ENCODE data around the gene ZNF683. TPM values are rescaled to one million over a fixed set of nuclear protein-coding genes. Genes with fewer than 3 reads are reported as not detected.

The ZNF683 gene
- total and polyA plus RNA-seq, 2 experiments from 2014 or later, result not detected

DNA sequence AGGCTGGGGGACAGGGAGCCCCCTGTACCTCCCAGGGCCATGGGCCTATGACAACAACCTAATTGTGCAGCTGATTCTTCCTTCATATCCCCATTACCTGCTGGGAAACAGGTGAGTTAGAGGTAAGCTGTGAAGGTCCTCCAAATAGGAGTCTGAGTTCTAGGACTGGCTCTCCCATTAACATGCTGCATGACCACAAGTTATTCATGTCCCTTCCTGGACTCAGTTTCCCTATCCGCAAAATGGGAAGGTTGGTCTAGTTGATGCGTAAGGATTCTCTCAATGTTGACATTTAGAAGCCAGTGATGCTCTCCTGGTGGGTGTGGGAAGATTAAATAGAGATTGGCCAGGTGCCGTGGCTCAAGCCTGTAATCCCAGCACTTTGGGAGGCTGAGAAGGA is 4.1 kb downstream of the ZNF683 start:
- no peak overlapping the region for H3K27ac ChIP-seq (ENCODE audit: low read depth)
- ATAC-seq (no peak), DNase-seq (ENCODE audit: low spot score) (no peak)
- H4K20me1 ChIP-seq (replicated peaks; ENCODE audit: insufficient read depth), result no peaks in the 10 kb centered on the region
- Mint-ChIP-seq H3K4me1 (peaks cover 5% of the 10 kb centered on the region; the same call in 2 of the 3 replicates), H3K9me3 (no peaks in the 10 kb centered on the region), H3K4me3 (no peak overlapping the region; the same call in 2 of the 3 replicates), H3K36me3 (ENCODE audit: low read depth) (no peaks in the 10 kb centered on the region), H3K27me3 (ENCODE audit: insufficient read depth, low read depth, poor library complexity) (peaks cover 11% of the 10 kb centered on the region), H3K27ac (no peak overlapping the region)
- H2AFZ ChIP-seq, result no peak overlapping the region
- H3F3A ChIP-seq (replicated peaks; ENCODE audit: low read depth), result 0 out of 2 replicates have a peak, but pooled peaks cover 3% of the 10 kb centered on the region
- H3K36me3 ChIP-seq (ENCODE audit: insufficient read depth), result no peaks in the 10 kb centered on the region
- H3K4me1 ChIP-seq (ENCODE audit: insufficient read depth), result no peaks in the 10 kb centered on the region
- no peak overlapping the region for H3K4me2 ChIP-seq
- H3K79me2 ChIP-seq (replicated peaks; ENCODE audit: insufficient read depth), result no peaks in the 10 kb centered on the region
- H3K27me3 ChIP-seq (ENCODE audit: insufficient read depth), result 0 out of 2 replicates have a peak, but pooled peaks cover 10% of the 10 kb centered on the region
- no peaks in the 10 kb centered on the region for H3K9me2 ChIP-seq (ENCODE audit: insufficient read depth)
- no peak overlapping the region for H3K4me3 ChIP-seq
- TF ChIP-seq, protein P1, sequence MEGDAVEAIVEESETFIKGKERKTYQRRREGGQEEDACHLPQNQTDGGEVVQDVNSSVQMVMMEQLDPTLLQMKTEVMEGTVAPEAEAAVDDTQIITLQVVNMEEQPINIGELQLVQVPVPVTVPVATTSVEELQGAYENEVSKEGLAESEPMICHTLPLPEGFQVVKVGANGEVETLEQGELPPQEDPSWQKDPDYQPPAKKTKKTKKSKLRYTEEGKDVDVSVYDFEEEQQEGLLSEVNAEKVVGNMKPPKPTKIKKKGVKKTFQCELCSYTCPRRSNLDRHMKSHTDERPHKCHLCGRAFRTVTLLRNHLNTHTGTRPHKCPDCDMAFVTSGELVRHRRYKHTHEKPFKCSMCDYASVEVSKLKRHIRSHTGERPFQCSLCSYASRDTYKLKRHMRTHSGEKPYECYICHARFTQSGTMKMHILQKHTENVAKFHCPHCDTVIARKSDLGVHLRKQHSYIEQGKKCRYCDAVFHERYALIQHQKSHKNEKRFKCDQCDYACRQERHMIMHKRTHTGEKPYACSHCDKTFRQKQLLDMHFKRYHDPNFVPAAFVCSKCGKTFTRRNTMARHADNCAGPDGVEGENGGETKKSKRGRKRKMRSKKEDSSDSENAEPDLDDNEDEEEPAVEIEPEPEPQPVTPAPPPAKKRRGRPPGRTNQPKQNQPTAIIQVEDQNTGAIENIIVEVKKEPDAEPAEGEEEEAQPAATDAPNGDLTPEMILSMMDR (conservative IDR thresholded peaks at IDR 0.05; ENCODE audit: low read depth in 2 of 2), result no peak
- TF ChIP-seq REST (IDR thresholded peaks at IDR 0.05; ENCODE audit: unreplicated experiment) (no peak), EZH2phosphoT487 (IDR thresholded peaks at IDR 0.05; ENCODE audit: unreplicated experiment) (no peak), ZNF114 (CRISPR knock-in tag; IDR thresholded peaks at IDR 0.05) (no peak), STAT1 (IDR thresholded peaks at IDR 0.05; ENCODE audit: unreplicated experiment) (no peak), EZH2 (IDR thresholded peaks at IDR 0.05; ENCODE audit: low read depth, unreplicated experiment) (no peak), POLR2AphosphoS5 (IDR thresholded peaks at IDR 0.05; ENCODE audit: low read depth) (no peak), ZNF331 (CRISPR knock-in tag; IDR thresholded peaks at IDR 0.05; ENCODE audit: low read depth) (no peak), CREB1 (CRISPR knock-in tag; IDR thresholded peaks at IDR 0.05; ENCODE audit: low read depth) (no peak), NANOG (IDR thresholded peaks at IDR 0.05; ENCODE audit: borderline replicate concordance) (no peak), JUNB (IDR thresholded peaks at IDR 0.05; ENCODE audit: unreplicated experiment) (no peak)
- TF ChIP-seq, protein P2, sequence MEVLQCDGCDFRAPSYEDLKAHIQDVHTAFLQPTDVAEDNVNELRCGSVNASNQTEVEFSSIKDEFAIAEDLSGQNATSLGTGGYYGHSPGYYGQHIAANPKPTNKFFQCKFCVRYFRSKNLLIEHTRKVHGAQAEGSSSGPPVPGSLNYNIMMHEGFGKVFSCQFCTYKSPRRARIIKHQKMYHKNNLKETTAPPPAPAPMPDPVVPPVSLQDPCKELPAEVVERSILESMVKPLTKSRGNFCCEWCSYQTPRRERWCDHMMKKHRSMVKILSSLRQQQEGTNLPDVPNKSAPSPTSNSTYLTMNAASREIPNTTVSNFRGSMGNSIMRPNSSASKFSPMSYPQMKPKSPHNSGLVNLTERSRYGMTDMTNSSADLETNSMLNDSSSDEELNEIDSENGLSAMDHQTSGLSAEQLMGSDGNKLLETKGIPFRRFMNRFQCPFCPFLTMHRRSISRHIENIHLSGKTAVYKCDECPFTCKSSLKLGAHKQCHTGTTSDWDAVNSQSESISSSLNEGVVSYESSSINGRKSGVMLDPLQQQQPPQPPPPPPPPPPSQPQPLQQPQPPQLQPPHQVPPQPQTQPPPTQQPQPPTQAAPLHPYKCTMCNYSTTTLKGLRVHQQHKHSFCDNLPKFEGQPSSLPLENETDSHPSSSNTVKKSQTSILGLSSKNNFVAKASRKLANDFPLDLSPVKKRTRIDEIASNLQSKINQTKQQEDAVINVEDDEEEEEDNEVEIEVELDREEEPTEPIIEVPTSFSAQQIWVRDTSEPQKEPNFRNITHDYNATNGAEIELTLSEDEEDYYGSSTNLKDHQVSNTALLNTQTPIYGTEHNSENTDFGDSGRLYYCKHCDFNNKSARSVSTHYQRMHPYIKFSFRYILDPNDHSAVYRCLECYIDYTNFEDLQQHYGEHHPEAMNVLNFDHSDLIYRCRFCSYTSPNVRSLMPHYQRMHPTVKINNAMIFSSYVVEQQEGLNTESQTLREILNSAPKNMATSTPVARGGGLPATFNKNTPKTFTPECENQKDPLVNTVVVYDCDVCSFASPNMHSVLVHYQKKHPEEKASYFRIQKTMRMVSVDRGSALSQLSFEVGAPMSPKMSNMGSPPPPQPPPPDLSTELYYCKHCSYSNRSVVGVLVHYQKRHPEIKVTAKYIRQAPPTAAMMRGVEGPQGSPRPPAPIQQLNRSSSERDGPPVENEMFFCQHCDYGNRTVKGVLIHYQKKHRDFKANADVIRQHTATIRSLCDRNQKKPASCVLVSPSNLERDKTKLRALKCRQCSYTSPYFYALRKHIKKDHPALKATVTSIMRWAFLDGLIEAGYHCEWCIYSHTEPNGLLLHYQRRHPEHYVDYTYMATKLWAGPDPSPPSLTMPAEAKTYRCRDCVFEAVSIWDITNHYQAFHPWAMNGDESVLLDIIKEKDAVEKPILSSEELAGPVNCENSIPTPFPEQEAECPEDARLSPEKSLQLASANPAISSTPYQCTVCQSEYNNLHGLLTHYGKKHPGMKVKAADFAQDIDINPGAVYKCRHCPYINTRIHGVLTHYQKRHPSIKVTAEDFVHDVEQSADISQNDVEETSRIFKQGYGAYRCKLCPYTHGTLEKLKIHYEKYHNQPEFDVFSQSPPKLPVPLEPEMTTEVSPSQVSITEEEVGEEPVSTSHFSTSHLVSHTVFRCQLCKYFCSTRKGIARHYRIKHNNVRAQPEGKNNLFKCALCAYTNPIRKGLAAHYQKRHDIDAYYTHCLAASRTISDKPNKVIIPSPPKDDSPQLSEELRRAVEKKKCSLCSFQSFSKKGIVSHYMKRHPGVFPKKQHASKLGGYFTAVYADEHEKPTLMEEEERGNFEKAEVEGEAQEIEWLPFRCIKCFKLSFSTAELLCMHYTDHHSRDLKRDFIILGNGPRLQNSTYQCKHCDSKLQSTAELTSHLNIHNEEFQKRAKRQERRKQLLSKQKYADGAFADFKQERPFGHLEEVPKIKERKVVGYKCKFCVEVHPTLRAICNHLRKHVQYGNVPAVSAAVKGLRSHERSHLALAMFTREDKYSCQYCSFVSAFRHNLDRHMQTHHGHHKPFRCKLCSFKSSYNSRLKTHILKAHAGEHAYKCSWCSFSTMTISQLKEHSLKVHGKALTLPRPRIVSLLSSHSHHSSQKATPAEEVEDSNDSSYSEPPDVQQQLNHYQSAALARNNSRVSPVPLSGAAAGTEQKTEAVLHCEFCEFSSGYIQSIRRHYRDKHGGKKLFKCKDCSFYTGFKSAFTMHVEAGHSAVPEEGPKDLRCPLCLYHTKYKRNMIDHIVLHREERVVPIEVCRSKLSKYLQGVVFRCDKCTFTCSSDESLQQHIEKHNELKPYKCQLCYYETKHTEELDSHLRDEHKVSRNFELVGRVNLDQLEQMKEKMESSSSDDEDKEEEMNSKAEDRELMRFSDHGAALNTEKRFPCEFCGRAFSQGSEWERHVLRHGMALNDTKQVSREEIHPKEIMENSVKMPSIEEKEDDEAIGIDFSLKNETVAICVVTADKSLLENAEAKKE (CRISPR knock-in tag; IDR thresholded peaks at IDR 0.05), result no peak
- TF ChIP-seq, protein P3, sequence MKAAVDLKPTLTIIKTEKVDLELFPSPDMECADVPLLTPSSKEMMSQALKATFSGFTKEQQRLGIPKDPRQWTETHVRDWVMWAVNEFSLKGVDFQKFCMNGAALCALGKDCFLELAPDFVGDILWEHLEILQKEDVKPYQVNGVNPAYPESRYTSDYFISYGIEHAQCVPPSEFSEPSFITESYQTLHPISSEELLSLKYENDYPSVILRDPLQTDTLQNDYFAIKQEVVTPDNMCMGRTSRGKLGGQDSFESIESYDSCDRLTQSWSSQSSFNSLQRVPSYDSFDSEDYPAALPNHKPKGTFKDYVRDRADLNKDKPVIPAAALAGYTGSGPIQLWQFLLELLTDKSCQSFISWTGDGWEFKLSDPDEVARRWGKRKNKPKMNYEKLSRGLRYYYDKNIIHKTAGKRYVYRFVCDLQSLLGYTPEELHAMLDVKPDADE (IDR thresholded peaks at IDR 0.05), result no peak
